HG03039 (cell line): ENCODE measurements around the gene BMP6.
"Not testable (repeated sequence)": the region's sequence is repeated elsewhere in the genome, so short reads cannot be mapped to it uniquely, and the experiment has no call there.

ENCODE experiments used
- ATAC-seq: cut with Tn5 transposase; IDR thresholded peaks from one replicate; pipeline ENCODE4 v1.9.1; 2021; ENCODE audit warnings: mild to moderate bottlenecking, moderate library complexity; ENCODE audit not compliant: unreplicated experiment

Gene BMP6

GRCh38 chr6:7880718-7881107, 154.8 kb downstream of the BMP6 start:
- ATAC-seq: no peak

- no peak for ATAC-seq
Observed at GRCh38 chr6:7881765-7882500, 156.0 kb downstream of the BMP6 start.

GRCh38 chr6:7882505-7883257, 156.8 kb downstream of the BMP6 start:
- no peak for ATAC-seq

GRCh38 chr6:7883381-7883780, 157.5 kb downstream of the BMP6 start:
- no peak for ATAC-seq

GRCh38 chr6:7886132-7886531, 160.2 kb downstream of the BMP6 start:
- ATAC-seq: no peak

- no peak for ATAC-seq
Observed at GRCh38 chr6:7887278-7887991, 161.5 kb downstream of the BMP6 start.

- no peak for ATAC-seq
Observed at GRCh38 chr6:7888587-7889357, 162.9 kb downstream of the BMP6 start.

GRCh38 chr6:7891078-7891872, 165.4 kb downstream of the BMP6 start:
- ATAC-seq: no peak

- ATAC-seq: not testable (repeated sequence)
Observed at GRCh38 chr6:7892367-7892766, 166.5 kb downstream of the BMP6 start.

GRCh38 chr6:7893342-7893741, 167.4 kb downstream of the BMP6 start:
- no peak for ATAC-seq

GRCh38 chr6:7894262-7895124, 168.6 kb downstream of the BMP6 start:
- ATAC-seq: no peak

GRCh38 chr6:7895125-7895423, 169.2 kb downstream of the BMP6 start:
- ATAC-seq: no peak

- ATAC-seq: no peak
Observed at GRCh38 chr6:7896465-7896987, 170.6 kb downstream of the BMP6 start.

- no peak for ATAC-seq
Observed at GRCh38 chr6:7897461-7898192, 171.7 kb downstream of the BMP6 start.

GRCh38 chr6:7898193-7898586, 172.3 kb downstream of the BMP6 start:
- ATAC-seq: not testable (repeated sequence)

- ATAC-seq: no peak
Observed at GRCh38 chr6:7899101-7899888, 173.4 kb downstream of the BMP6 start.

GRCh38 chr6:7899889-7900213, 174.0 kb downstream of the BMP6 start:
- no peak for ATAC-seq

GRCh38 chr6:7900621-7901020, 174.7 kb downstream of the BMP6 start:
- ATAC-seq: no peak
